NCI-H82 treated with DMSO at 0.1 percent for 48 hours (cell line): Measurements from ENCODE around the gene SLC7A6OS.

Experiments
- DNase-seq: peaks from one replicate; lab custom pipeline; 2025; ENCODE audit not compliant: unreplicated experiment; lab: John Stamatoyannopoulos, UW

Gene SLC7A6OS

DNA sequence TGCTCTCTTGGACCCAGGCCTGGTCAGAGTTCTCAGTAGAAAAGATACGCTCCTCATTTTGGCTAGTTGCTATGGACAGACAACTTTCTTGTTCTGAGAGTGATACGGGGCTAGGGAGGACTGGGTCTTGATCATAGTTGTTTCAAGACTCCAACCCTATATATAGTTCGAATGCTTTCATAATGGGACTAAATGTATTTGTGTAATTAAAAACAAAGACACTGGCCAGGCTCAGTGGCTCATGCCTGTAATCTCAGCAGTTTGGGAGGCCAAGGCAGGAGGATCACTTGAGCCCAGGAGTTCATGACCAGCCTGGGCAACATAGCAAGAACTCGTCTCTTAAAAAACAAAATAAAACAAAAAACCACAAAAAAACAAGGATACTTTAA lies 28.7 kb downstream of the SLC7A6OS start:
- no peak for DNase-seq

- DNase-seq, result no peak
Measured at GRCh38 chr16:68281368-68282063, 29.2 kb downstream of the SLC7A6OS start.

- no peak for DNase-seq
Measured at GRCh38 chr16:68279726-68280558, 30.8 kb downstream of the SLC7A6OS start.

DNA sequence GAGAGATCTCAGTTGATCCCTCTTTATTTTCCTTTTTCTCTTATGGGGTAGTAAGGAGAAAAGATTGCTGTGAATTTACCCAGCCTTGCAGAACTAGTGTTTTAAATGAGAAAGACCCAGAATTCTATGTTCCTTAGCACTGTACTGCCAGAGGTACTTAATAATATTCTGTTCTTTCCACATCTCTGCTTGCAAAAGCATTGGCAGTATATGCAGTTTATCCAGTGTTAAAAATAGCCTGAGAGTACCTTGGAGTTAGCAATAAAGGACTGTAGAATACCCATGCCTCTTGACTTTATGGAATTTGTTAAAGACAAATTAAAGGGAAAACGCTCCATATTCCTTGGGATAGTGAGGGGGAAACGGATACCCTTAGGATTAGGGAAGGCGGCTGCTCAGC lies 34.5 kb downstream of the SLC7A6OS start:
- no peak for DNase-seq

DNA sequence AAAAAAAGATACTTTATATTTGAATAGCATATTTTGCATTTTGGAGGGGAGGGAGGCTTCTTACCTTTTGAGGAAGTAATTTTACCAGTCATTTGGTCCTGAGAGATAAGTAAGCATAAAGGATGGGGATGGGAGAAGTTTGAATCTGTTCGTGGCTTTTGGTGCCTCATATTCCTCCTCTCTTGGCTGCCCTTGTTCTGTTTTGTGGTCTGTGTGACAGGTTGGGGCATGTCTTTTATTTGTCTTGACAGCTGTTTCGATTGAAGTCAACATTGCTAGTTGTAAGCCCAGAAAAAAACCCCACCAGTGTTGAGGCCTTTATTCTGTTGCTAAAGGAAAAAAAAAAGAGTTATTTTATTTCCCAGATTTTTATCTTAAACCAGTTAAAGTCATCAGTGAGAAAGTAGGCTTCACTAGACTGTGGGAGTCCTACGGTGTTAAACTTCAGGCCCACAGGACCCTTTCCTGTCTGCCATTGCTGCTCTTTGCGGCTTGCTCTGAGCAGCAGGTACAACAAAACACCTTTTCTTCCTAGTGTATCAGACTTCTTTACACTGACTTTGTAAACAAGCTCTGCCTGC lies 35.0 kb downstream of the SLC7A6OS start:
- no peak for DNase-seq

DNA sequence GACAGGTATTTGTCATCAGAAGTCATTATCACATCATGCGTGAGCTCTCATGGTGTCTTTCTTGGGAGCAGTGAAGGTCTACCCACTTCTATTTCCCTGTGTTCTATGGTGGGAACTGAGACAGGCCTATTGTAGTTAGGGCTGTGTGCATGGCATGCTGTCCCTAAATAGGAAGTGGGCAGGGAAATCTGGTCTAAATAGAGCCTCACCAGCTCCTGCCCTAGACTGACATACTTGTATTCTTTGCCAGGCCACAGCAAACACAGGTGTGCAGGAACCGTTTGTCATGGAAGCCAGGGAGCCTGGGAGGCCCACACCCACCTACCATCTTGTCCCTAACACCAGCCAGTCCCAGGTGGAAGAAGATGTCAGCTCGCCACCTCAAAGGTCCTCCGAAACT lies 36.3 kb downstream of the SLC7A6OS start:
- DNase-seq, result no peak

- DNase-seq, result no peak
Measured at GRCh38 chr16:68273896-68274295, 36.9 kb downstream of the SLC7A6OS start.

DNA sequence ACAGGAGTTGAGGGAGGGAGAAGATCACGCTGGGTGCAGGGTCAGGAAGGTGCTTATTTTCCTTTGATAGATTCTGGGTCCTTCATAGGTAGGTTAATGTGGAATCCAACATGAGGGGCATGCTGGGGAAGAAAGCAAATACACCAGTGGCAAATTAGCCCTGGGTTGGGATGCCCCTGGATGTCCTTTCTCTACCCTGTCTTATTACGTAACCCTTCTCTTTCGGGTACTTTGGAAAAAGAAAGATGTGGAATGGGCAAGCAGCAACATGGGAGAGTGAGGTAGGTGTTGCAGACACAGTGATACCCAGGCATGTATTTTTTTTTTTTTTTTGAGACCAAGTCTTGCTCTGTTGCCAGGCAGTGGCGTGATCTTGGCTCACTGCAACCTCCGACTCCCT lies 37.3 kb downstream of the SLC7A6OS start:
- no peak for DNase-seq

DNA sequence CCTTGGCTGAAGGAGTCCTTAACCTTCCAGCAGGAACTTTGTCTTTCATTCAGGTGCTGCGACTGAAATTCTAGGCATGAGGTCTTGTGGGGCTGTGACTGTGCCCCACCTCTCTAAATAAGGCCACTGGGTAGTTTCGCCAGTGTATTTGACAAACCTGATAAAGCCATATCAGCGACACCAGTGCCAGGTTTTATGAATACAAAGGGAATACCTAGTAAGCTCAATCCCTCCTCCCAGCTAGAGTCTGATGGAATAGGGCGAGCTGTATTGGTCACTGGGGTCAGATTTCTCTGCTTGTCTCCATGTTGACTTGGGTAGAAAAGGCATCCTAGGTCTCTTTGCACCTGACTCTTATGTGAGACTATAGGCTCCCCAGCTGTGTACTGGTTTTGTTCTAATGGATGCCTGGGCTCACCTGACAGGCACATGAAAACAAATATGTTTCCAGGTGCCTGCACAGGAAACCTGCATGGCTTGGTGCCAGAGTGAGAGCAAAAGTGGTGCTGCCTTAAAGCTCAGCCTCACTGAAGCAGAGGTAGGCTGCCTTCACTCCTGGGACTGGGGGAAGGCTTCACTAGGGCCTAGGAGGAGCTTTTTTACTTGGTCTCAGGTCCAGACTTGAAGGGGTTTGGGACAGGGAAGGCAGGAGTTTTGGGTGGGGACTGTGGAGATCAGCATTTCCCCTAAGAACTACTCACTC lies 38.1 kb downstream of the SLC7A6OS start:
- no peak for DNase-seq

DNA sequence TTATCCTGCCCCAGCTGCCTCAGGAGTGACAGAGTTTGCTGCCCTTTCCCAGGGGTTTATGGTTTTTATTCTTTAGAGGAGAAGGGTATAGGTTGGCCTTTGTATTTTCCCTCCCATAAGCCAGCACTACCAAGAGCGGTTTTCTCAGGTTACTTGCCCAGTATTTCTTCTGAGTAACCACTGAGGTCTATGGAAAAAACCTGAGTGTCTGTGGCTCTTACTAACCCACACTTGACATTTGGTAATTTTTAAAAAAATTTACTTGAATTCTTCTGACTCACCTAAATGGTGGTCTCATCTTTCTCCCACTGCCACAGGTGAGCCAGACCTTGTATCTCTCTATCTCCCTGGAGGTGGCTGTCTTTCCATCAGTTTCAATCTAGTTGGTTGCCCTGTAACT lies 40.4 kb downstream of the SLC7A6OS start:
- no peak for DNase-seq

DNA sequence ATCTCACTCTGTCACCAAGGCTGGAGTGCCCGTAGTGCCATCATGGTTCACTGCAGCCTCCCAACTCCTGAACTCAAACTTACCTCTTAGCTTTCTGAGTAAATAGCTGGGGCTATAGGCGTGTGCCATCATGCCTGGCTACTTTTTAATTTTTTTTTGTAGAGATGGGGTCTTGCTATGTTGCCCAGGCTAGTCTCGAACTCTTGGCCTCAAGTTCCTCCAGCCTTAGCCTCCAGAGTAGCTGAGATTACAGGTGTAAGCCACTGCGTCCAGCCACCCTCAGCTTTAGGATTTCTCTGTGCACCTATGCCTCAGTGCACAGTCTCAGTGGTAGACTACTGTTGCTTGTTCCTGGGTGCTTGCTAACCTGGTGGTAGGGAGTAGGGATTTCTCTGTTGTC lies 41.0 kb downstream of the SLC7A6OS start:
- no peak for DNase-seq

GRCh38 chr16:68267612-68268405 lies 42.9 kb downstream of the SLC7A6OS start:
- peak; percentile 64 for DNase-seq

GRCh38 chr16:68265078-68265920 lies 45.4 kb downstream of the SLC7A6OS start:
- DNase-seq, result no peak

DNA sequence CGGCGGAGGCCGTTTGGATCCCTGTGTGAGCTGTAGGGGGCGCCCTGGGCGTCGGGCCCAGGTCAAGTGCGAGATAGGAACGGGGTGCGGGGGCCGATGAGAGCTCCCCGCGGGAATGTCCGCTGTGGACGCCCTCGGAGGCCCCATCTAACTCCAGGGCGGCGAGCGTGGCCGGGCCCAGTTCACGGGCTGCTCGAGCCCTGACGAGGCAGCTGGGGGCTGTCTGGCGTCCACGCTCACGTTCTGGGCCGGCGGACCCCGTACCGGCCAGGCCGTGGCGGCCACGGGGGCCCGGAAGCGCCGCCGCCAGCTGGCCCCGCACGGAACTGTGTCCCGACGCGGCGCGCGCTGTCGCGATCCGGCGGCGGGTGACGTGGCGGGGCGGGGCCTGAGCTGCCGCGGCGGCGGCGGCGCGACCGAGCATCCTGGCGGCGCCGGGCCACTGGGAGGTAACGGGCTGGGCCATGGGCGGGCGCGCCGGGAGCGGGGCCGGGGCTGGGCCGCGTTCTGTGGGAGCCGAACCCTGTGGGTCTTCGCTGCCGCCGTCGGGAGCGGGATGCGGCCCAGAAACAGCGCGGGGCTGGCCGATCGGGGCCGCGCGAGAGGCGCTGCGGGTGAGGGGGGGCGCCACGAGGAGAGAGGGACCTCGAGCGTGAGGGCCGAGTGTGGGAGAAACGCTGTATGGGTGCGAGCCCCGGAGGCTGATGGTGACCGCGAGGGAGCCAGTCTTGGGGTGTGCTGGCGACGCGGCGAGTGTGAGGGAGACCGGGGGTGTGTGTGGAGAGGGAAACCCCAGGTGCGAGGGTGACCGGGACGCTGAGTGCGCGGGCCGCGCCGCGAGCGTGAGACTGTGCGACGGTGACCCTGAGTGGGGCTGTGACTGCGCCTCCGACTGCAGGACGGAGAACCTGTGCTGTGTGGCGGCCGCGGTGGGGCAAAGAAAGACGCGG lies 46.3 kb downstream of the SLC7A6OS start, which contains the start of gene SLC7A6:
SLC7A6 (plus strand) TSS at position 399 of the 950 bp plus-strand sequence. CDS start 10,201 bp downstream, outside the sequence.
- DNase-seq, result no peak

DNA sequence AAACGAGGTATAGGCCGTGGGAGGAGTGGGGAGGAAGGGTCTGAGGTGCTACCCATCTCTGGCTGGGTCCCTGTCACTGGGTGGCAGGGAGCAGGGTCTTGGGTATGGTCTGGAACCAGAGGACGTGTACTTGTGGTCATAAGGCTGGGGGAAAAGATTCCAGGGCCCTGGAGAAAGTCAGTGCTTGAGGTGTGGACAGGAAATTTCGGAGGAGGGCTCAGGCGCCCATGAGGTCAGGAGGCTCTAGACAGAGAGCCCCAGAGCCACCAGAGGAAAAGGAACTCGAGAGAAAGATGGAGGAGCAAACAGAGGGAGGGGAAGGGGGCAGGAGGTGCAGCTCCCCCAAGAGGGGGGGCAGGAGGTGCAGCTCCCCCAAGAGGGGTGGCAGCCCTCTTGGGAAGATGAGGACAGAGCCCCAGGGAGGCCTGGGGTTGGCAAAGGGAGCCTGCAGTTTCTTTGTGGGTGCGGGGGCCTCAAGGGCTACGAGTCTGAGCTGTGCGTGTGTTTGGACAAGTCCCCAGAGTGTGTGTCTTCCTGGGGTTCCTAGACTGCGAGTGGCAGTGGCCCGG lies 47.1 kb downstream of the SLC7A6OS start:
- no peak for DNase-seq

DNA sequence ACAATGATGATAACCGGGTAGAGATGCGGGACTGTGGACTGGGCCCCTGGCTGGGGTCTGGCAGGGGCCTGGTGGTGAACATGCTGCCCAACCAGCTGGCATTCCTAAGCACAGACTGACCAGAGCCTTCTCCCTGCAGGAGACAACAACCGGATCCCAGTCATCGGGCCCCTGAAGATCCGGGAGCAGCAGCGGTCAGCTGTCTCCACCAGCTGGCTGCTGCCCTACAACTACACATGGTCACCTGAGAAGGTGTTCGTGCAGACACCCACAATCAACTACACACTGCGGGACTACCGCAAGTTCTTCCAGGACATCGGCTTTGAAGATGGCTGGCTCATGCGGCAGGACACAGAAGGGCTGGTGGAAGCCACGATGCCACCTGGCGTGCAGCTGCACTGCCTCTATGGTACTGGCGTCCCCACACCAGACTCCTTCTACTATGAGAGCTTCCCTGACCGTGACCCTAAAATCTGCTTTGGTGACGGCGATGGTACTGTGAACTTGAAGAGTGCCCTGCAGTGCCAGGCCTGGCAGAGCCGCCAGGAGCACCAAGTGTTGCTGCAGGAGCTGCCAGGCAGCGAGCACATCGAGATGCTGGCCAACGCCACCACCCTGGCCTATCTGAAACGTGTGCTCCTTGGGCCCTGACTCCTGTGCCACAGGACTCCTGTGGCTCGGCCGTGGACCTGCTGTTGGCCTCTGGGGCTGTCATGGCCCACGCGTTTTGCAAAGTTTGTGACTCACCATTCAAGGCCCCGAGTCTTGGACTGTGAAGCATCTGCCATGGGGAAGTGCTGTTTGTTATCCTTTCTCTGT lies 51.5 kb downstream of the SLC7A6OS start:
- no peak for DNase-seq
